ENCODE data around the gene BICD2.

The BICD2 gene

DNA sequence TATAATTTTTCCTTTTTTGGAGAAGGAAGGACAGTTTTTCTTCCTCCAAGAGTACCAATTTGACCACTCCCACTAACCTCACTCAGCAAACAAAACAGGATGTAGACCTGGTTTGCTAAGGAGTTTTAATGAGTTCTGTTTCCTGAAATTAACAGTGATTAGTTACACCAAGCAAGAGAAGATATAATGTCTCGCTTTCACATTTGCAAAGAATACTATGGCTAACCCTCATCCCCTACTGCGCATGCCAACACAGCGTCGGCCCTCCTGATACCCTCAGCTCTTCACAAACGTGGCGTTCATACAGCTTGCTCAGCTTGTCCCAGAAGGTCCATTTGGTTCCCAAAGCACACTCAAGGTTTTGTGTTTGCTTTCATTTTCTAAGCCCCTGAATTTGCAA lies 52.8 kb downstream of the BICD2 start:
- no peak for DNase-seq

DNA sequence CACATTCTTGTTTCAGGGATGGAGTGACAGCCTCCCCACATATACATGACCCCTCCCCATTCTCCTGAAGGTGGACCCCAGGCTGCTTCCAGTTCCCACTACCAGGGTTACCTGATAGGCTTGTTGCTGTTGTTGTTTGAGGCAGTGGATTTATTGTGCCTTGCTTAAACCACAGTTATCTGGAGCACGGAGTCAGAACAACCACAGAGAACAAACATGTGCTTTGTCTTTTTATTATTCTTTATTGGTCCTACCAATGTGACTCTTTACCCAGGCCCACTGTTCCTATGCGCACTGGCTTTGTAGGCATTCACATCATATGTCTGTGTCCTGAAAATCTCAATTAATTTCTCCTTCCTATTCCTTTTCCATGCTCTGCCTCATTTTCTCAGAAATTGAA lies 53.5 kb downstream of the BICD2 start:
- no peak for DNase-seq

DNA sequence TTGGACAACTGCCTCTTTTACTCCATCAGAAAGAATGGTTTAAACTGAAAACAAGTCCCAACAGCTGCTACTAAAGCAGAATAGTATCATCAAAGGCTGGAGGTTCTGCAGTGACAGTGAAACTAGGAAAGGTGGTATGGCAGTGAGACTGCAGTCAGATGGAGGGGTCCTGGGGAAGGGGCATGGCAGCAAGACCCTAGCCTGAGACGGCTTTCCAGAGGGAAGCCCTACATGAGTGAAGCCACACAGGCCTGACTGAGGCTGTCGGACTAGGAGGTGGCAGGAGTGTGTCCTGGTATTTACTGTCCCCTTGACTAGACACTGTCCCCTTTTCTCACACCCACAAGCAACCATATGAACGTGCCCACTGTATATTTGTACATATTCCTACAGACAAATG lies 54.3 kb downstream of the BICD2 start:
- DNase-seq: no peak

DNA sequence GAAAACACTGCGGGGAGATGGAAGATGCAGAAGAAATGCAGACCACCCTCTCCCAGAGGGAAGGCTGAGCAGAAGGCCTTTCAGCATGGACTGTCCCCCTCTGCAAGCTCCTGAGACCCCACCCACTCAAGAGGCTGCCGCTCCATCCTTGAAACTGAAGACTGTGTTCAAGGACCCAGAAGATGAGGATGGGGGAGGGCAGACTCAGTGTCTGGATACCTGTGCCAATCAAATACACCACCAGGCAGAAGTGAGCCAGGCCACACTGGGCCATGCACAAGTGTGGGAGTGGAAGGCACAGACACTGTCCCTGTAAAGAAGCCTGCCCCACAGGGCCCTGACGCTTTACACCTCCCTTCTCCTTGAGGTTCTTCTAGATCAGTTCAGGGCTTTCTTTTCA lies 54.7 kb downstream of the BICD2 start:
- no peak for DNase-seq

DNA sequence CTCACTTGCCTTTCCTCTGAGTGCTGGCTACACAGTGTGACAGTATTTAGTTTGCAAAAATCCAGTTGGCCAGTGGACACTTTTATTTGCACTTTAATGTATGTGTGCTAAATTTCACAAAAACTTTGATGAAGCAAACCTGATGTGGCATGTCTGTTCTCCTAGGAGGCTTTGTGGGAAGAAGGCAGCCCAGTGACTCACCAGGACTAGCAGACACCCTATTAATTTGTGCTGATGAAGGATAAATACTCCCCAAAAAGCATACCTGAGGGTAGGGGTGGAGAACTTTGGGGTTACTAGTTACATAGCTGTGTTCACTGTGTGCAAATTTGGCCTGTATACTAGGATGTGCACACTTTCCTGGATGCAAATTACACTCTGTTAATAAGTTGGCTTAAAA lies 55.4 kb downstream of the BICD2 start:
- DNase-seq: no peak

DNA sequence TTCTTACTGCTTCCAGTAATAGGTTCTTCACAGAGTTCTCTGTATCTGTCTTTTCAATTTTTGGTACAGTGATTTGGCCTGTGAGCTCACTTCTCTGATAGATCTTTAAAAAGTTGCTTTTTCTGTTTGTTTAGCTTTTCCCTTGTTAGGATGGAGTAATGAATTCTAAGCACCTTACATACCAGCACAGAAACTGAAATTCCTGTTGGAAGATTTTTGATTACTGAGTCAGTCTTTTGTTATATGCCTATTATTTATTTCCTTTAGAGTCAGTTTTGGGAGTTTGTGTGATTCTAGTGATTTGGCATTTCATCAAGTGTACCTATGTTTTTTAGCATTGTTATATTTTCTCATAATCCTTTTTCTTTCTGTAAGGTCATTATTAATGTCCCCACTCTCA lies 57.1 kb downstream of the BICD2 start:
- no peak for DNase-seq

DNA sequence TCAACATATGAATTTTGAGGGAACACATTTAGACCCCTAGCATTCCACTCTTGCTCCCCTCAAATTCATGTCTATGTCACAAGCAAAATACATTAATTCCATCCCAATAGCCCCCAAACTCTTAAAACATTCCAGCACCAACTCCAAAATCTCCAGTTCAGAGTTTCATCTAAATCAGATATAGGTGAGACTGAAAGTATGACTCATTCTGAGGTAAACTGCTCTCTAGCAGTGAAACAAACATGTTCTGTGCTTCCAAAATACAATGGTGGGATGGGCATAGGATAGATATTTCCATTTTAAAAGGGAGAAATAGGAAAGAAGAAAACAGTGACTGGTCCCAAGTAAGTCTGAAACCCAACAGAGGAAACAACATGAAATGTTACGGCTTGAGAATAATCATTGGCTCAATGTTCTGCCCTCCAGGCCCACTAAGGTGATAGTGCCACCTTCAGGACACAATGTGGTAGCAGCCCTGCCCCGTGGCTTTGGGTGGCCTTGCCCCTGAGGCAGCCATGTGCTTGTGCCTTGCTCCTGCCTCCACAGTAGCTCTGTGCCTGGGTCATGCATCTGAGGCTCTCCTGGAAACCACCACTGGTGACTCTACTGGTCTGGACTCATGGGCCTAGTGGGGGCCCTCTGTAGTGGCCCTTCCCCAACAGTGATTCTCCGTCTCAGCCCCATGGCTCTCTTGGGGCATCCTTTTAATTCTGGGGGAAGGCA lies 58.3 kb downstream of the BICD2 start:
- DNase-seq: peak; percentile 38

DNA sequence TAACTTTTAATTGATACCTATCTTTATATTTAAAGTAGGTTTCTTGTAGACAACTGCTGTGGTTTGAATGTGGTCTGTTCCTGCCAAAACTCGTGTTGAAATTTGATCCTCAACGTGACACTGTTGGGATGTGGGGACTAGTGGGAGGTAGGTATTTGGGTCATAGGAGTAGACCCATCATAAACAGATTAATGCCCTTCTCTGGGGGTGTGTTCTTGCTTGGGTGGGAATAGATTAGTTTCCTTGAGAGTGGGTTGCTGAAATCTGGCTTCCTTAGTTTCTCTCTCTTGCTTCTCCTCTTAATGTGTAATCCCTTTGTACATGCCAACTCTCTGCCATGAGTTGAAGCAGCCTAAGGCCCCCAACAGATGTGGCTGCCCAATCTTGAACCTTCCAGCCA lies 60.1 kb downstream of the BICD2 start:
- no peak for DNase-seq

DNA sequence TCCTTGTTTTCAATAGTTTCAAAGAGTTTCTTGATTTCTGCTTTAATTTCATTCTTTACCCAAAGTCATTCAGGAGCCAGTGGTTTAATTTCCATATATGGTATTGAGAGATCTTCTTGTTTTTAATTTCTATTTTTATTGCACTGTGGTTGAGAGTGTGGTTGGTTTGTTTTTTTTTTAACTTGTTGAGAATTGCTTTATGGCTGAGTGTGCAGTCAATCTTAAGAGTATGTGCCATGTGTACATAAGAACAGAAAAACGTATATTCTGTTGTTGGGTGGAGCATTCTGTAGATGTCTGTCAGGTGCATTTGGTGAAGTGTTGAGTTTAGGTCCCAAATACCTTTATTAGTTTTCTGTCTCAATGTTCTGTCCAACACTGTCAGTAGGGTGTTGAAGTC lies 68.0 kb downstream of the BICD2 start:
- DNase-seq: no peak

DNA sequence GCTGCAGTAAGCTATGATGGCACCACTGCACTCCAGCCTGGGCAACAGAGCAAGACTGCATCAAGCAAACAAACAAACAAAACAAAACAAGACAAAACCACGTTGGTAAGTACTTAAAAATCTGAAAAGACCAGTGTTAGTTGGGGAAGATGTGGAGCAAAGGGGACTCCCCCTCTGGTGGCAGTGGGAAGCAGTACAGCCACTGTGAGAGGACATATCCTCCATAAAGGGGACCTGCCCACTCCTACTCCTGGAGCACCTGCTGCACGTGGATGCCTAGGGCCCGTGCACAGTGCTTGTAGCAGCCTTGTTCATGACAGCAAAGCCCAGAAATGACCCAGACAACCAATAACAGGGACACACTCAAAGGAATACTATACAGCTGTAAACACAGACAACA lies 77.7 kb downstream of the BICD2 start:
- peak; percentile 20 for DNase-seq

DNA sequence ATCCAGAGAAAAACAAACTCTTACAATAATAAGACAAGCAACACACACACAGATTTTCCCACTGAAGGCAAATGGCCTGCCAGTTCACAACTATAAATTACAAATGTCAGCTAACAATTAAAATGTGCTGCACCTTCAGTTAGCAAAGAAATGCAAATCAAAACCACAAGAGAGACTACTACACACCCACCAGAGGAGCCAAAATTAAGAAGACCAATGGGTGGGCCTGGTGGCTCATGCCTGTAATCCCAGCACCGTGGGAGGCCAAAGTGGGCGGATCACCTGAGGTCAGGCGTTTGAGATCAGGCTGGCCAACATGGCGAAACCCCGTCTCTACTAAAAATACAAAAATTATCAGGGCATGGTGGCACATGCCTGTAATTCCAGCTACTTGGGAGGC lies 79.6 kb downstream of the BICD2 start:
- DNase-seq: no peak

DNA sequence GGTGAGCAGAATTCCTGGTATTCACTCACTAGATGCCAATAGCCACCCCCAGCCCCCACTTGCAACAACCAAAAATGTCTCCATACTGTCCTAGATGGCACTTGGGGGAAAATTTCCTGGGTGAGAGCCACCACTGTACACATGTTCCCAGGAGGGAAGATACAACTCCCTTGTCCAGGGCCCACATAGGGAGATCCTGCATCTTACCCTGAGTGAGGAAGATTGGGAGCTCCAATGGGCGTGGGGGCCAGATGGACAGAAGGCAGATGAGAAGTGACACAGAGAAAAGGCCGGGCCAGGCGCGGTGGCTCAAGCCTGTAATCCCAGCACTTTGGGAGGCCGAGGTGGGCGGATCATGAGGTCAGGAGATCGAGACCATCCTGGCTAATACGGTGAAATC lies 82.4 kb downstream of the BICD2 start:
- DNase-seq: no peak

DNA sequence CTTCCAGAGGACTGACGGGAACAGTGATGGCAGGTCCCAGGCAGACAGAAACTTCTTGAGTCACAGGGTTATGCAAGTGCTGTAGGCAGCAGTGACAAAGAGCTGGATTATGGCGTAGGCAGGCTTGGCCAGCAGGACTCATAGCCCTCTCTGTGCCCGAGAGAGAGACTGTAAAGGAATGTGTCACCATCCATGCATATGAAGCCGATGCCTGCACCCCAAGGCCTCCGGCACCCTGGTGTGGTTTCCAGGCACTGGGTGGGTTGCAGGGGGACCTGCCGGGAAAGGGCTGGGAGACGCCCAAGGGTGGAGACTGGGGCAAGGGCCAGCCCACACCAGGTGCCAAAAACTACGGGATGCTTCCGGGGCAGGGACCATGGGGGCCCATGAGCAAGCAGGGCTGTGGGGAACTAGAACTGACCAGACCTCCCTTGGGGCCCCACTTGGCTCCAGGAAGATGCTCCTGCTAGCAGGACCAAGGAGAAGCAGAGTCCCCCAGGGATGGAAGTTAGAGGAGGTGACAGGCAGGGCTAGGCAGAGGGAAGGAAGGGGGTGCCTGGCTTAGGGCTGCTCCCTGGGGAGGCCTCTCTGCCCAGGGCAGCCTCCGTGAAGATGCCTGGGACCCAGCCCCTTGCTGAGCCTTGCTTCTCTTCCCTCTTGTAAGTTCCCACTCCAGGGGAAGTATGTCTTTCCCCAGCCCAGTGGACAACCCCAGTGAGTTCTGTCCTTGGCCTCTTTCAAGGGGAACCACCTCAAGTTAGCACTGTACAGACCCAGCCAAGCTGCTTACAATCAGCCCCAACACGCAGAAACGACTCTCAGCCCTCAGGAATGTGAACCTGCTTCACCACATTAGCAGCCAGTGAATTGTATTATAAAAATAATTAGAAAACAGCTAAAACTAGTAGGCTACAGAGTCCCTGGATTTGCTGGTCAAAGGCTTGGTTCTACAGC lies 84.2 kb downstream of the BICD2 start:
- no peak for DNase-seq

DNA sequence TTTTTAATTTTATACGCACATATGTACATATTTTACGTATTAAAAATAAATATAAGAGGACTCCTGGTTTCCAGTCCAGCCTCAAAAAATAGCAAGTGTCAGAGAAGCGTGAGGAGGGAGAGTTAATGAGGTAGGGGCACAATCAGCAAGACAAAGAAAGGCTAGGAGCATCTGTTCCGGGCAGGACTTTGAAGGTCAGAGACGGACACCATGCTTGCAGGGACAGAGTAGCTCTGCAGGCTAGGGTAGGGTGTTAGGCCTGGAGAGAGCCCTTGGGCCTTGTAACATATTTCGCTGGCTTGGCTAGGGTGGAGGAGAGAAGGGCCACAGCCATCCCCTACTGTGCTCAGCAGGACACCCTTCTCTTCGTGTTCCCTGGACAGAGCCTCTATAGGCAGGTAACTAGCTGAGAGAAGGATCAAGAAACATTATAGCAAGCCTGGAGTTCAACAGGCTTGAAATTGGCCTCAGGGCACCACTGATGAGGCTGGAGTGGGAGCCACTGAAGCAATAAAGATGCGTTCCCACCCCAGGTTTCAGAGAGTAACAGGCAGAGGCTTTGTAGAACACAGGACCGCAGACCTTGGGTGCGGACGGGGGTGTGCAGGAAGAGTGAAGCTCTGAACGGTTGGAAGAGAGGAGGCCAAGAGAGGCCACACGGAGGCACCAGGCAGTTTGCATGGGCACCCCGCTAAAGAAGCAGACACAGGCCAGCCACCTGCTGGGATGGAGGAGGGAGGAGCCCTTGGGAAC lies 85.0 kb downstream of the BICD2 start:
- DNase-seq: no peak

DNA sequence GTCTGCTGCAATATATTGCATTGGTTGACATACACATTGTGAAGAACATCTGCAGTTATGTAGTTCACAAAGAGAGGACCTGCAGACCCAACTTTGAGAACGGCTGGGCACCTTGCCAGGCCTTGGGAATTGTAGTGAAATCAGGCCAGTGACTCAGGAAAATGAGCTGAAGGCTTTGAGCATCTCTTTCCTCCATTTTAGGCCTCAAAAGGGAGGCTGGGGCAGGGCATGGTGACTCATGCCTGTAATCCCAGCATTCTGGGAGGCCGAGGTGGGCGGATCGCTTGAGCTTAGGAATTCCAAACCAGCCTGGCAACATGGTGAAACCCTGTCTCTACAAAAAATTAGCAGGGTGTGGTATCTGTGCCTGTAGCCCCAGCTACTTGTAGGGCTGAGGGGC lies 93.3 kb downstream of the BICD2 start:
- peak; percentile 88 for DNase-seq

DNA sequence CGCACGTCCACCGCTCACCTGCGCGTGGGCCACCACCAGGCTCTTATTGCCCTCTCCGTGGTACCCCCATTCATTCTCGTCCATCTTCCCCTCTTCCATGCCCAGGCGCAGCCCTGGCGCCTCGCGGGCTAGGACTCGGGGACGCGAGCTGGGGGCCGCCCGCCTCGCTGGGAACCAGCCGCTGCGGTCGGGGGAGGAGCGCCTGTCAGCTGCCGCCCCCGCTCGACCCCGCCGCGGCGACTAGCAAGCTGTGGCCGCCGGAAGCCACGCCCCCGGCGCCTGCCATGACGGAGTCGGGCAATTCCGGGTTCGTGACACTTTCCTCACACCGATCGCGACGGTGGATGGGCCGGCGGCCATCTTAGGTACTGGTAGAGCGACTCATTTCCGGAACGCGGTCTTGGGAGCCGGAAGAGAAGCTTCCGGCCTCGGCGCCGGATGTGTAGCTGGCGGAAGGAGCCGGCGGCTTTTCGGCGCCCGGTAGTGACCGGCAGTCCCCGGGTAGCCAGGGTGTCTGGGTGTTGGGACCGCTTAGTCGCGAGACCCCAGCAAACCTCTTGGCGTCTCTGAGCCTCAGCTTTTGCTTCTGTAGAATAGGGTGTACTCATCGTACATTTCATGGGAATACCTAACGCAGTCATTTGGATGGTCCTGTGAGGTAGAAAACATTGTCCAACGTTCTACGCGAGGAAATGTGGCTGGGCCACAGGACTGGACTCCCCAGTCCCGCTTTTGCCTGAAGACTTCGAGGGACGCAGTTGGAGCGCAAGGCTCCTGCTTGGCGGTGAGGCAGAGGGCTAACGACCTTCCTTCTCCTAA lies 94.5 kb downstream of the BICD2 start, which contains the start of gene IPPK:
Gene IPPK, minus strand, starts transcription at position 242 of the 819 bp plus-strand sequence. Its CDS starts 143 bp downstream, at position 99.
- DNase-seq: peak; percentile 99

DNA sequence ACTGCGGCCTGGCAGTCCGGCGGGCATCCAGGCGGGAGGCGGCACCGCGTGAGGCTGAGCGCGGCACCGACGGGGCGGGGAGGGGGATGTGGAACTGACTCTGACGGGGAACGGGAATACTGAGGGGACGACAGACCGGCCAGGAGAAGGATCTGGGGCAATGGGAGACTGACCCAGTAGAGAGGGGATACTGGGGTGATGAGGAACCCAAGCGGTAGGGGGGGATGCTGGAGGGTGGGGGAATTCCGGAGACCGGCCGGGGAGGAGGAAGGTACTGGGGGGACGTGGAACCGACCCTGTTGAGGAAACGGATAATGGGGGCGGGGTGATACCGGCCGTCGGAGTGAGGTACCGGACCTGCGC lies 95.1 kb downstream of the BICD2 start:
- no peak for DNase-seq

DNA sequence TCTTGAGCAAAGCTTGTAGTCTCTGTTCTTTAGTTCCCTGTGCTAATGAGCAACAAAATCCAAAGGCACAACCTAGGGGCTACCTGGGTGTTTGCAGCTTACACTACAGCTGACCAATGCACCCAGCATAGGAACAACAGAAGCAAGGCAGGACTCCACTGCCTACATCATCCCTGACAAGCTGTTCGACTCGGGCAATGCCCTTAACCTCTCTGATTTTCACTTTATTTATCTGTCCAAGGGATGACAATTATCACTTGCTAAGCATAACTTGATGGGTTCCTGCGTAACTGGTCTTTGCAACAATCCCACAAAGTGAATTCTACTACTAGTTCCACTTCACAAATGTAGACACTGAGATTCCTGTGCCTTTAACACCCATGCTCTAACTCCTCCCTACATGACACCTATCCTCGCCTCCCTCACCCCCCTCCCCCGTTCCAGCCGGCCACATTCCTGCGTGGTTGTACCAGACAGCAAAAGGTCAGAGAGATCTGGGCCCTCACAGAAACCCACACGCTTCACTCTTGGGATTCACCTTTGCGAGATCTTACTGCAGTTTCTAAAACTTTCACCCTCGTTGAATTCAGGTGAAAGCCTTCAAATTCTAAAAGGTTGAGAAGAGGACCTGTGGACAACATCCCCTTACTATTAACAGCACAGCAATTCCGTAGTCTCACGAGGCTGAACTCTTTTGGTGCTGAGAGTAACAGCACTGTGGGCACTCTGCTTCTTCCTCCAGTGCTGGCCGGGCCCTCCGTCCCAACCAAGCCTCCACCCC lies 95.7 kb downstream of the BICD2 start:
- DNase-seq: peak; percentile 79

DNA sequence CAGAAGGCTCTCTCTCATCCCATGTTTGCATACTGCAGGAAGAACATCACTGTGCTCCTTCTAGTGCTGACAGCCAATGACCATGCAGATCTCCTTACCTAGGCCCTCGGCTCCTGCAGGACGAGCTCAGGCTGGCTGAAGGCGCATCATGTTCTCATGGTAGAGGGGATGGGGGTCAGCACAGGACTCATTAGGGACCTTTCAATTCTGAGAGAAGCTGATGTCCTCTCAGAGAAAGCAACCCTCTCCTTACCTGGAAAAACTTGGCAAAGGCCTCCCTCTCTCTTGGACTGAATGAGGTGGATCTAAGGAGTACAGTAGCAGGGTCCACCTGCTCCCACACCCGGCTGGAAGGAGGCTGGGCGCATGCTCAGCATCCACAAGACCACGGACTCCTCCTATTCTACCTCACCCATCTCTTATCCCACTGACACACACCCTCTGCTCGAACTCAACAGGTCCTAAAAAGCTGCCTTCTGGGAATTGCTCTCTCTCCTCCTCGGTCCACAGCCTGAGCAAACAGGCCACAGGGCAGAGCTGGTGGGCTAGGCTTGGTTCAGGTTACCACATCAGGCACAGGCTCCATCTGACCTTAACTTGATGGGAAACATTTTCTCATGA lies 97.6 kb downstream of the BICD2 start:
- DNase-seq: no peak

DNA sequence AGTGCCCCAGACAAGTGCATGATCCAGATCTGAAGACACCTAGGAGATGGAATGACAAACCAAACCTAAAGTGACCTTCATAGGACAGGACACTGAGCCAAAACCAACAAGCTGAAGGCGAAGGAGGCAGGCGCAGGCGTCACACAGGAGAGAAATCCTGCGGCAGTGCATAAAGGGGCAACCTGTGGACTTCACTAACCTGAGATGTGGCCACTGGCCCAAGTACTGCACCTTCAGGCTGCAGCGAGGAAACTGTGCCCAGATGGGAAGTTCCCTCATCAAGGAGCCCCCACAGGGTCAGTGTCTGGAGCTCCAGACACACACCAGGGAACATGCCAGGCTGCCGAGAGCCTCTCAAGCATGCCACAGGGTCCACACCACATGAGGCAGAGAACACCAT lies 98.4 kb downstream of the BICD2 start:
- DNase-seq: no peak

DNA sequence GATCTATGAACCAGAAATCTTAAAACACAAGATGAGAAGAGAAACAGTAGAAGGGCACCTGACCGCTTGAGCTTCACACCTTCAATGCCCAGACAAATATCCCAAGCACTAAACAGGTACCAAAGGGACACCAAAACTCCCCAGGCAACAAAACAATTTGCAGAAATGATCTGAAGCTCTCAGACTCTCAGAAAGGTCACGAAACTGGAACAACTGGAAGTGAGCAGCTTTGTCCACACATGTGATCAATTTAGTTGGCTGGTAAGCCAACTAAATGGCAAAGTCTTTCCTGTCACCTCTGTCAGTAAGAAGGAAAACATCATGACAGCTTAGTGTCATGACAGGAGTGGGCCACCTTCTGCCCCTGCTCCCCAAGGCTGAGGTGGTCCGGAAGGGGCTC lies 98.8 kb downstream of the BICD2 start:
- DNase-seq: no peak
